OCI-LY1 (cell line): ENCODE measurements around the gene PODXL2.

Experiments
- H2AFZ ChIP-seq: fragments of 200-600 bp; sonication (generic), shearing (Covaris generic); 2 replicates; pipeline ENCODE4 v1.6.0; 2014; ENCODE audit warnings: antibody characterized with exemption, mild to moderate bottlenecking, low read length
- H3F3A ChIP-seq: fragments of 200-600 bp; sonication (generic), shearing (Covaris generic); 2 replicates; pipeline ENCODE4 v1.6.0; 2014; ENCODE audit warnings: mild to moderate bottlenecking, antibody characterized with exemption, low read length, moderate library complexity; ENCODE audit not compliant: insufficient read depth
- H3K27ac ChIP-seq: fragments of 200-600 bp; sonication (generic); 2 replicates; pipeline ENCODE4 v1.5.1; 2014; ENCODE audit warnings: low read length, mixed run types, mild to moderate bottlenecking, low read depth; ENCODE audit not compliant: poor library complexity, severe bottlenecking
- H3K27me3 ChIP-seq: fragments of 200-600 bp; sonication (generic); 2 replicates; pipeline ENCODE4 v1.6.0; 2014; ENCODE audit warnings: antibody characterized with exemption, mild to moderate bottlenecking, low read length, moderate library complexity; ENCODE audit not compliant: insufficient read depth
- H3K36me3 ChIP-seq: fragments of 200-600 bp; sonication (generic); 2 replicates; pipeline ENCODE4 v1.6.1; 2014; ENCODE audit warnings: mild to moderate bottlenecking, antibody characterized with exemption, low read length, moderate library complexity, mixed read lengths; ENCODE audit not compliant: insufficient read depth
- H3K4me1 ChIP-seq: fragments of 200-600 bp; sonication (generic); 2 replicates; pipeline ENCODE4 v1.5.1; 2014; ENCODE audit warnings: mild to moderate bottlenecking, low read length, moderate library complexity; ENCODE audit not compliant: insufficient read depth, severe bottlenecking
- H3K4me2 ChIP-seq: fragments of 200-600 bp; sonication (generic), shearing (Covaris generic); 2 replicates; pipeline ENCODE4 v1.6.1; 2014; ENCODE audit warnings: low read length
- H3K4me3 ChIP-seq: fragments of 200-600 bp; sonication (generic); 2 replicates; pipeline ENCODE4 v1.5.1; 2014; ENCODE audit warnings: low read length, low read depth, mild to moderate bottlenecking, mixed read lengths; ENCODE audit not compliant: poor library complexity, severe bottlenecking
- H3K79me2 ChIP-seq: fragments of 200-600 bp; shearing (Covaris generic); 2 replicates; pipeline ENCODE4 v1.6.1; 2016; ENCODE audit warnings: mixed run types, low read length, mixed read lengths; ENCODE audit not compliant: insufficient read depth
- H3K9ac ChIP-seq: fragments of 200-600 bp; sonication (generic), shearing (Covaris generic); 2 replicates; pipeline ENCODE4 v1.6.1; 2014; ENCODE audit warnings: mild to moderate bottlenecking, low read length, mixed read lengths
- H3K9me2 ChIP-seq: fragments of 200-600 bp; sonication (generic), shearing (Covaris generic); 2 replicates; pipeline ENCODE4 v1.6.1; 2014; ENCODE audit warnings: low read depth, mild to moderate bottlenecking, low read length, mixed read lengths
- H3K9me3 ChIP-seq: fragments of 200-600 bp; shearing (Covaris generic); 2 replicates; pipeline ENCODE4 v1.6.1; 2014; ENCODE audit warnings: low read length, mixed read lengths
- H4K20me1 ChIP-seq: fragments of 200-600 bp; sonication (generic), shearing (Covaris generic); 2 replicates; pipeline ENCODE4 v1.6.0; 2016; ENCODE audit warnings: mild to moderate bottlenecking, low read length; ENCODE audit not compliant: insufficient read depth
- CTCF ChIP-seq: fragments of 200-600 bp; sonication (generic), shearing (Covaris generic); IDR thresholded peaks from 2 replicates; pipeline ENCODE4 v1.5.1; 2017; ENCODE audit warnings: mild to moderate bottlenecking, antibody characterized with exemption, low read length, moderate library complexity, mixed read lengths
- EZH2 ChIP-seq: fragments of 200-600 bp; sonication (generic), shearing (Covaris generic); IDR thresholded peaks from 2 replicates; pipeline ENCODE4 v1.8.0; 2017; ENCODE audit warnings: borderline replicate concordance, mixed run types, mild to moderate bottlenecking, antibody characterized with exemption, low read length, moderate library complexity, mixed read lengths

Gene PODXL2

GRCh38 chr3:127722091-127722784 is 93.3 kb downstream of the PODXL2 start:
- no peak overlapping the region for H3K4me3 ChIP-seq

More at GRCh38 chr3:127722091-127722784, 93.3 kb downstream of the PODXL2 start:
- no peak overlapping the region for H3K4me2 ChIP-seq
- TF ChIP-seq EZH2 (no peak), CTCF (no peak)
- no peak overlapping the region for H3K9ac ChIP-seq
- no peak overlapping the region for H2AFZ ChIP-seq
- no peak overlapping the region for H3K27ac ChIP-seq
- no peaks in the 10 kb centered on the region for H3K36me3 ChIP-seq
- no peaks in the 10 kb centered on the region for H3F3A ChIP-seq
- no peaks in the 10 kb centered on the region for H4K20me1 ChIP-seq
- no peaks in the 10 kb centered on the region for H3K9me2 ChIP-seq
- no peaks in the 10 kb centered on the region for H3K9me3 ChIP-seq
- no peaks in the 10 kb centered on the region for H3K4me1 ChIP-seq
- no peaks in the 10 kb centered on the region; the same call in 1 of the 2 replicates for H3K27me3 ChIP-seq
- H3K79me2 ChIP-seq, result no peaks in the 10 kb centered on the region
